C4-2B (cell line): ENCODE measurements around the gene KLC4.

Source experiments
- CTCF ChIP-seq: fragments of 450-650 bp; conservative IDR thresholded peaks from 2 replicates; pipeline ENCODE4 v1.5.1; 2017; ENCODE audit warnings: mild to moderate bottlenecking
- ZFX ChIP-seq: fragments of 450-650 bp; IDR thresholded peaks from 2 replicates; pipeline ENCODE4 v1.6.1; 2017

GRCh38 chr6:43033496-43034189, 25.8 kb upstream of the KLC4 start:
- no peak for TF ChIP-seq CTCF
- TF ChIP-seq ZFX: no peak
